Mesodermal cell (in vitro differentiated cells): Measurements from ENCODE around the gene FNBP1.
"Not testable (repeated sequence)": the region's sequence is repeated elsewhere in the genome, so short reads cannot be mapped to it uniquely, and the experiment has no call there.

ENCODE experiments used
- H3K27ac ChIP-seq: 2 replicates; pipeline ENCODE4 v1.7.0; 2013; ENCODE audit warnings: mild to moderate bottlenecking, low read depth, low read length, moderate library complexity; ENCODE audit not compliant: severe bottlenecking
- H3K36me3 ChIP-seq: 2 replicates; pipeline ENCODE4 v1.7.1; 2013; ENCODE audit warnings: mild to moderate bottlenecking, low read length, moderate library complexity; ENCODE audit not compliant: control insufficient read depth, insufficient read depth
- H3K4me1 ChIP-seq: one replicate; pipeline ENCODE4 v1.7.1; 2013; ENCODE audit warnings: mild to moderate bottlenecking, low read length; ENCODE audit not compliant: insufficient read depth, control insufficient read depth, poor library complexity, severe bottlenecking
- H3K4me3 ChIP-seq: 2 replicates; pipeline ENCODE4 v1.7.0; 2013; ENCODE audit warnings: low read length, control low read depth, mild to moderate bottlenecking; ENCODE audit not compliant: insufficient read depth, poor library complexity, severe bottlenecking; ENCODE audit errors: extremely low read depth
- H3K9me3 ChIP-seq: 2 replicates; pipeline ENCODE4 v1.7.1; 2013; ENCODE audit warnings: mild to moderate bottlenecking, low read length, moderate library complexity; ENCODE audit not compliant: control insufficient read depth
- WGBS, 2 experiments: methylation state at CpG; one replicate each; pipeline ENCODE4 v1.1.5; 2013; ENCODE audit warnings: missing lambda C conversion rate in 2 of 2; ENCODE audit not compliant: insufficient coverage in 2 of 2; 5-methylcytosine and 5-hydroxymethylcytosine counted together

FNBP1 gene

DNA sequence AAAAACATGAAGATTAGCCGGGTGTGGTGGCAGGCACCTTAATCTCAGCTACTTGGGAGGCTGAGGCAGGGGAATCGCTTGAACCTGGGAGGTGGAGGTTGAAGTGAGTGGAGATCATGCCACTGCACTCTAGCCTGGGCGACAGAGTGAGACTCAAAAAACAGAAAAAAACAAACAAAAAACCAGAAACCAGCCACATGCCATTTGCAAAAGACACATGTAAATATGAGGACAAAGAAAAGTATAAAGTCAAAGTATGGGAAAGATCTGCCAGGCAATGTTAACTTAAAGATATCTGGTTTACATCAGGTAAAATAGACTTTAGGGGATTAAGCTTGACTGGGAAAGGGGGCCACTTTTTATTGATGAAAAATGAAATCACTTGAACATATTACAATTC lies 90.7 kb downstream of the FNBP1 start:
- H3K4me1 ChIP-seq, result peaks cover 23% of the 10 kb centered on the region
- 91 to 100% methylated on average over 1 to 2 of the region's 3 CpGs for WGBS, 2 experiments
- H3K36me3 ChIP-seq, result peaks cover 60% of the 10 kb centered on the region
- no peak overlapping the region for H3K4me3 ChIP-seq
- H3K27ac ChIP-seq, result no peak overlapping the region
- H3K9me3 ChIP-seq, result no peaks in the 10 kb centered on the region

DNA sequence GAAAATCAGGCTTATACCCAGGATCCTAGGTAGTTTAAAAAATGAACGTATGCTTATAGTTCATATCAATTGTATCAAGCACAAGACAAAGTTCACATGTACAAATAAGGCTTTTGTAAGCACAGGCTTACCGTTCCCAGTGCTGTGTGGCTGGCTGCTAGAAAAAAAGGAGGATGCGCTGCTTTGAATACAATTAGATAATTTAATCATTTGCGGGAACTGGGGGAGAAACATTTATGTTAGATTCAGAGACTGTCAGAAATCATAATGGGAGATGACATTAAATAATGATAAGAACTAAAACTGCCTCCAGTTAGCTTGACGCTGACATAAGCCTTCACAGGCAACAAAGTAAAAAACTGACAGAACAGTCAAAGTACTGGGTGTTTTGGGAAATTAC lies 93.2 kb downstream of the FNBP1 start:
- no peaks in the 10 kb centered on the region for H3K9me3 ChIP-seq
- H3K4me1 ChIP-seq, result peaks cover 4% of the 10 kb centered on the region
- peaks cover 50% of the 10 kb centered on the region for H3K36me3 ChIP-seq
- 98 to 100% methylated on average over 1 to 4 of the region's 5 CpGs for WGBS, 2 experiments
- H3K4me3 ChIP-seq, result no peak overlapping the region
- no peak overlapping the region for H3K27ac ChIP-seq

DNA sequence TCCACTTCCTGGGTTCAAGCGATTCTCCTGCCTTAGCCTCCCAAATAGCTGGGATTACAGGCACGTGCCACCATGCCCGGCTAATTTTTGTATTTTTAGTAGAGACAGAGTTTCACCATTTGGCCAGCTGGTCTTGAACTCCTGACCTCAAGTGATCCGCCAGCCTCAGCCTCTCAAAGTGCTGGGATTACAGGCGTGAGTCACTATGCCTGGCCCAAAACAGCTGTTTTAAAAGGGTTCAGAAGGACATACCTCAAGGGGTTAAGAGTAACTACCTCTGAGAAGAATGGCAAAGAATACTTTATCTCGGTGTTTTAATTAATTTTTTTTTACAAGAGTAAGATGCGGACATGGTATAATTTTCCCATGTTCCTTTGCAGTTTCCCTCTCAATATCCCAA lies 94.4 kb downstream of the FNBP1 start:
- H3K4me1 ChIP-seq, H3K27ac ChIP-seq, H3K9me3 ChIP-seq, H3K4me3 ChIP-seq: not testable (repeated sequence)
- WGBS, 2 experiments, result 89 to 95% methylated on average over 4 to 6 of the region's 7 CpGs
- peaks cover 62% of the 10 kb centered on the region for H3K36me3 ChIP-seq

DNA sequence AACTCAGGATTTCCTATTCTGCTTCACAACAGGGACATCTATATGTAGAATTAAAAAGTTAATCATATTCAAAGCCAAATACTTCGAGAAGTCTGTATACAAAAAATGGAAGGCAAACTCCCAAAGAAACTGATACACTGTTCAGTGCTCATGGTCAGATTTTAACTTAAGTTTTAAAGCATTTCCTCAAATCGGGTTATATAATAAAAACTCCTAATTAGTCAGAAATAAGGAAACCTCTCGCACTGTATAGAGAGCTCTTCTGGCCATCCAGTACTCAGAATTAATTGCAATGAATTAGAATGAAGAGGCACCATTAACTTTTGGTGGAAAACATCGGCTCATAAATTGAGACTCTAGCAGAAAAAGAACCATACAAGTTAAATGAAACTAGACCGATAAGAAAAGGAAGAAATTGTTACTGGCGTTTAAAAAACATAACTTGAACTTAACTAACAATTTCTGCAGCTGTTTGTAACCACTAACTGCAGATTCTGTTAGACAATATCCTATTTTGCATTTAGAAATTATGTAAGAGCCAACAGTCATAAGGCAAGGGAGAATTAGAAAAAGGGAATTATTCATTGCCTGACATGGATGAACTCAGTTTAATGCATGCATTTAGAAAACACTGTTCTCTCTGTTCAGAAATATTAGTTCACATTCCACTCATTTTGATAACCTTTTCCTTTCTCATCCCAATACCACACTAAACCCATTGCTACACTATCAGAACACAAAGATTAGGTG lies 96.6 kb downstream of the FNBP1 start:
- Histone ChIP-seq H3K9me3 (peaks cover 13% of the 10 kb centered on the region), H3K36me3 (peaks cover 71% of the 10 kb centered on the region), H3K27ac (no peak overlapping the region), H3K4me1 (no peaks in the 10 kb centered on the region), H3K4me3 (no peak overlapping the region)
- 93% methylated on average over 2 of the region's 6 CpGs; no CpG with 5 or more reads in 1 of the 2 experiments for WGBS, 2 experiments

DNA sequence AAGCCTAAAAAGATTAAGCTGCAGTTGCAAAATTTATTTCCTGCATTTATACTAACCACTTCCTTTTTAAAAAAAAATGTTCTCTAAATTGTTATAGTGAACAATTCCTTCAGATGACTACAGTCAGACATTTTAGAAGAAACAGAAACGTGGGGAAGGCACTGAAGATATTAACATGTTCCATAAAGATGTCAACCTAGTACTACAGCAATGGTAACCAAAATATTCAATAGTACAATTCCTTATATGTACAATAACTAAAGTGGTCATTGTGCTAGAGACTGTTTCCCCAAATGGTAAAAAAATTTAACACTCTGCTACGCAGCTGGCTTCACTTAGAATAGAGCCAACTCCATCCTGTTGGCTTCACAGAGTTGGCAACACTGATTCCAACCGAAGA lies 97.7 kb downstream of the FNBP1 start:
- 88 to 90% methylated on average over 2 of the region's 3 CpGs for WGBS, 2 experiments
- Histone ChIP-seq H3K4me3 (no peak overlapping the region), H3K27ac (no peak overlapping the region), H3K36me3 (peaks cover 70% of the 10 kb centered on the region), H3K4me1 (no peaks in the 10 kb centered on the region), H3K9me3 (peaks cover 13% of the 10 kb centered on the region)

DNA sequence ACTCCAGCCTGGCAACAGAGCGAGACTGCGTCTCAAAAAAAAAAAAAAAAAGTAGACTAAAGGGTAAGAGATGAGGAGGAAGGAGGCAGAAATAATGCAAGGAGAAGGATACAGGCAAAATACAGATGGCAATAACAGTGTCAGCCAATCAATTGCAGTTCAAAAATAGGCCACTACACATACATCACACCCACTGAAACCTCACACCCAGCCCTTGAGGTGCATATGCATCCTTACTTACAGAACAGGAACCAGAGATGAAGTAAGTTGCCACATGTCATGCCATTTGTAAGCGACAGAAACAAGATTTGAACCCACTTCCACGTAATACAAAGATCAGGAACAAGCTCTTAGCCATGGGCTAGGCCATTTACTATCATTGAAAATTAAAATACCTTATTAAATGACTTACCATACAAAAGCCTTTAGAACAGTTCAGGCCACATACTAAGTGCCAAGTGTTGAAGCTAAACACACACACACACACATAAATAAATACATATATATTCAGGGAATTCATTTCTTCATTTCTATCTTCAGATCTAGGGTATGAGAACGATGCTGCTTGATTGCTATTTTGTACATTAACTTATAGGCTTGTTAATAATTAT lies 98.4 kb downstream of the FNBP1 start:
- H3K27ac ChIP-seq, result no peak overlapping the region
- H3K4me3 ChIP-seq, result no peak overlapping the region
- WGBS, 2 experiments, result 86 to 100% methylated on average over 4 of the region's 5 CpGs
- H3K9me3 ChIP-seq, result peaks cover 13% of the 10 kb centered on the region
- H3K4me1 ChIP-seq, result no peaks in the 10 kb centered on the region
- H3K36me3 ChIP-seq, result peaks cover 70% of the 10 kb centered on the region

DNA sequence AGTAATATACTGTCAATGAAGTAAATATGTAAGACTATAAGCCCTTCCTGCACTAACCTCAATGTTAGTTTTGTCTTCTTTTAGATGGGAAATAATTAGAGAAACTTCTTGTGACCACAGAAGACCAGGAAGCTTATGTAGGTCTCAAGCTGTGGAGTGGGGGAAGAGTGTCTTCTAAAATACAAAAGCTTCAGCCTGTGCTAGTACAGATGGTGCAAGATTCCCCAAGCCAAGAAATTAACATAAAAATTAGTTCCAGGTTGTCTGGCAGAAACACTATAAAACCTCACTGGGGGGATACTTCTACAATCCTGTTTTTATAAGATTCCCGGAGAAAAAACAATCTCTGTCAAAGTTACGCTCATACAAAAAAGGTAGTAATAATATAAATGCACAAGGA lies 103.6 kb downstream of the FNBP1 start:
- Histone ChIP-seq H3K9me3 (peaks cover 13% of the 10 kb centered on the region), H3K27ac (no peak overlapping the region), H3K4me1 (peaks cover 12% of the 10 kb centered on the region), H3K36me3 (peaks cover 44% of the 10 kb centered on the region), H3K4me3 (no peak overlapping the region)
- WGBS, 2 experiments, result no CpG with 5 or more reads among the region's 2 CpGs

DNA sequence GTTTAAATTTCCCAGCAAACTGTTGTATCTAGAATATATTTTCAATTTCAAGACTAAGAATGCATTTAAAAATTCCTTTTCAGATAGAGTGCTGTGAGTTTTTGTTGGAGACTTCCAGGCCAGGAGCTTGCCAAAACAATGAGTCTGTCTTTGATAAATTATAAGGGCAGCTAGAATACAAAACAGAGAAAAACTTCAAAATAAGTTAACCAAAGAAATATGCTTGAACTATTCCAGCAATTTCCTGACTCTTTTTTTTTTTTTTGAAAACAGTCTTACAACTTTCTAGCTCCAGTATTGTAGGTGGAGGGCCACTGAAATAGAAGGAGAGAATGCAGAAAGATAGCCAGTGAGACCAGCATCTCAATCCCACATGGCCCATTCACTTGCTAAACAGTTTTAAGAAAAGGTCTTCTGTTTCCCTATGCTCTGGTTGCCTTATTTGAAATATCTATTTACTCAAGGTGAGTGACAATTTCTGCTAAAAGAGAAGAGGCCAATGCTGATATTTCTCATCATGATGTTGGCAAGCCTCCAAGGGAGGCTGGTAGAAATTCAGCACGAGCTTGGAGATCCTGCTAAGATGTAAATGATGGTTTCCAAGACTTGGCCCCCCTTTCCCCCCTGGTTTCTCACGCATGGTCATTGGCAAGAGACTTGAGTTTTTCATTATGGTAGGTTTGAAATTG lies 104.6 kb downstream of the FNBP1 start:
- peaks cover 20% of the 10 kb centered on the region for H3K4me1 ChIP-seq
- H3K27ac ChIP-seq, result no peak overlapping the region
- no peak overlapping the region for H3K4me3 ChIP-seq
- H3K36me3 ChIP-seq, result peaks cover 35% of the 10 kb centered on the region
- H3K9me3 ChIP-seq, result peaks cover 13% of the 10 kb centered on the region
- WGBS, 2 experiments, result 69 to 70% methylated on average over 1 of the region's 2 CpGs

DNA sequence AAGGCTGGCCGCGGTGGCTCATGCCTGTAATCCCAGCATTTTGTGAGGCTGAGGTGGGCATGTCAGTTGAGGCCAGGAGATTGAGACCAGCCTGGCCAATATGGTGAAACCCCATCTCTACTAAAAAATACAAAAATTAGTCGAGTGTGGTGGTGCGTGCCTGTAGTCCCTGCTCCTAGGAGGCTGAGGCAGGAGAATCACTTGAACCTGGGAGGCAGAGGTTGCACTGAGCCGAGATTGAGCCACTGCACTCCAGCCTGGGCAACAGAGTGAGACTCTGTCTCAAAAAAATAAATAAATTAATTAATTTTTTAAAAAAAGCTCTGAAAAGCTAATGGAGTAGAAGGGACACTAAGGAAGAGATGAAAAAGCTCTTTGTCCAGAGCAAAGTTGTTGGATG lies 105.1 kb downstream of the FNBP1 start:
- peaks cover 30% of the 10 kb centered on the region for H3K36me3 ChIP-seq
- peaks cover 26% of the 10 kb centered on the region for H3K4me1 ChIP-seq
- H3K27ac ChIP-seq, H3K4me3 ChIP-seq: not testable (repeated sequence)
- 93 to 100% methylated on average over 2 to 4 of the region's 5 CpGs for WGBS, 2 experiments
- H3K9me3 ChIP-seq, result peaks cover 10% of the 10 kb centered on the region

DNA sequence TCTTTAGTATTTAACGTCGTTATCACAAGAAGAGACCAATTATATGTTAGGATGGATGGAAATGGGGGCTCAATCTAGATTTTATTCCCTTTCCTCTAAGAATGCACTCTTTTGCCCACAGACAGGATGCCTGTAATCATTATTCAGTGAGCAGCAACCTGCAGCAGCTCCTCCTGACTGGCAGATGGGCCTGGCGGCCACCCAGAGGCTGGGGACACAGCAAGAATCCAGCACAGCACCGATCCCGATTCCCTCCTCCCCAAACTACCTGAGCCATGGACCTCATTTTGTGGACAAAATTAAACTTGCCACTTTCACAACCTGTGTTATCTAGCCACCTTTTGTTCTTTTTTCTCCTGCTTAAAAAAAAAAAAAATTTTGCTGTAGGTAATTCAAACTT lies 106.8 kb downstream of the FNBP1 start:
- WGBS, 2 experiments, result 50 to 64% methylated on average over 3 to 5 of the region's 5 CpGs
- Histone ChIP-seq H3K4me3 (no peak overlapping the region), H3K36me3 (peaks cover 14% of the 10 kb centered on the region), H3K27ac (no peak overlapping the region), H3K4me1 (peaks cover 27% of the 10 kb centered on the region), H3K9me3 (no peaks in the 10 kb centered on the region)

DNA sequence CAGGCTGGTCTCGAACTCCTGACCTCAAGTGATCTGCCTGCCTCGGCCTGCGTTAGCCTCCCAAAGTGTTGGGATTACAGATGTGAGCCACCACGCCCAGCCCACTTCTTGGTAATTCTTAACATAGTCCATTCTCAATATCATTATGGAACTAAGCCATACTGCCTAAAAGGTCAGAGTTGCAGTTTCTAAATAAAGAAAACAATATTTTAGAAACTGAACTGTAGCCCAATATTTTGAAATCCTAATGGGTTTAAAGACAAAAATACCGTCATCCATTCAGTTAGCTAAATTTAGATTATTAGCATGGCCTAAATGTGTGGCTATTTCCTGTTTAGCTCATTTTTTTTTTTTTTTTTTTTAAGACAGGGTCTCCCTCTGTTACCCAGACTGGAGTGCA lies 108.2 kb downstream of the FNBP1 start:
- WGBS, 2 experiments, result 97 to 100% methylated on average over 3 of the region's 5 CpGs
- H3K36me3 ChIP-seq, result peaks cover 9% of the 10 kb centered on the region
- H3K27ac ChIP-seq, result no peak overlapping the region
- H3K4me3 ChIP-seq, result no peak overlapping the region
- no peaks in the 10 kb centered on the region for H3K9me3 ChIP-seq
- peaks cover 33% of the 10 kb centered on the region for H3K4me1 ChIP-seq
